ENCODE results near the gene TRABD2B.

DNA sequence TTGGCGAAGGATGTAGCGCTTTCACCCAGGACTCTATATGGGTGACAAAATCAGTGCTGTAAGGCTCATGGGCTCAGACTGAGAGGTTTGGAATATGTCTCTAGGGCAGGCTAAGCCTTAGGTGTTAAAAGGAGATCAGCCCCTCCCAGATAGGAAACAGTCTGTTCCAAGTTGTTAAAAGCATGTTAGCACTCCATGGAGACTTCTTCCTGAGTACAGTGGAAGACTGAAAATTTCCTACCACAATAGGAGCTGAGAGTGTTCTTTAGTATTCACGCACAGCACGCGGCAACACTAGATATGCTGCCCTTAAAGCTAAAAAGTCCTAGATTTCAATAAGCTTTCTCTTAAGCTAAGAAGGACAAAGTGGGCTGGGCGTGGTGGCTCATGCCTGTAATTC is 122.1 kb downstream of the TRABD2B start:
- TF ChIP-seq ZBTB7A (IDR thresholded peaks at IDR 0.05; ENCODE audit: low read depth) (no peak), CREB1 (IDR thresholded peaks at IDR 0.05; ENCODE audit: low read depth) (no peak), CEBPB (IDR thresholded peaks at IDR 0.05) (no peak), TAF1 (IDR thresholded peaks at IDR 0.05; ENCODE audit: low read depth) (no peak), FOXM1 (IDR thresholded peaks at IDR 0.05; ENCODE audit: borderline replicate concordance, low read depth) (no peak), RAD21 (IDR thresholded peaks at IDR 0.05; ENCODE audit: low read depth) (no peak)
- TF ChIP-seq, protein P1, sequence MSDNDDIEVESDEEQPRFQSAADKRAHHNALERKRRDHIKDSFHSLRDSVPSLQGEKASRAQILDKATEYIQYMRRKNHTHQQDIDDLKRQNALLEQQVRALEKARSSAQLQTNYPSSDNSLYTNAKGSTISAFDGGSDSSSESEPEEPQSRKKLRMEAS (IDR thresholded peaks at IDR 0.05) = no peak
- TF ChIP-seq, protein P2, sequence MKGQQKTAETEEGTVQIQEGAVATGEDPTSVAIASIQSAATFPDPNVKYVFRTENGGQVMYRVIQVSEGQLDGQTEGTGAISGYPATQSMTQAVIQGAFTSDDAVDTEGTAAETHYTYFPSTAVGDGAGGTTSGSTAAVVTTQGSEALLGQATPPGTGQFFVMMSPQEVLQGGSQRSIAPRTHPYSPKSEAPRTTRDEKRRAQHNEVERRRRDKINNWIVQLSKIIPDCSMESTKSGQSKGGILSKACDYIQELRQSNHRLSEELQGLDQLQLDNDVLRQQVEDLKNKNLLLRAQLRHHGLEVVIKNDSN (IDR thresholded peaks at IDR 0.05) = no peak
